Neural cell (in vitro differentiated cells): ENCODE data around the gene CADM1. TPM values are rescaled to one million over a fixed set of nuclear protein-coding genes. Genes with fewer than 3 reads are reported as not detected.

Source experiments
- H2AFZ ChIP-seq: fragments of 200-600, 300-800 bp; sonication (generic), shearing (Covaris generic); 2 replicates; pipeline ENCODE4 v1.6.0; 2014; ENCODE audit warnings: low read depth, mild to moderate bottlenecking, antibody characterized with exemption, low read length, moderate library complexity
- H3F3A ChIP-seq: fragments of 200-600 bp; shearing (Covaris generic); 2 replicates; pipeline ENCODE4 v1.6.1; 2016; ENCODE audit warnings: mild to moderate bottlenecking, moderate library complexity, mixed read lengths, antibody characterized with exemption, low read length; ENCODE audit not compliant: insufficient read depth, poor library complexity, severe bottlenecking
- H3K27ac ChIP-seq: fragments of 200-600, 300-800 bp; sonication (generic), shearing (Covaris generic); 2 replicates; pipeline ENCODE4 v1.5.1; 2014; ENCODE audit warnings: mild to moderate bottlenecking, low read length, moderate library complexity
- H3K27me3 ChIP-seq: fragments of 300-800, 200-600 bp; sonication (generic), shearing (Covaris generic); 2 replicates; pipeline ENCODE4 v1.6.0; 2014; ENCODE audit warnings: mild to moderate bottlenecking, low read depth, low read length, moderate library complexity; ENCODE audit not compliant: insufficient read depth
- H3K36me3 ChIP-seq: fragments of 300-800, 200-600 bp; sonication (generic), shearing (Covaris generic); 2 replicates; pipeline ENCODE4 v1.5.1; 2014; ENCODE audit warnings: mild to moderate bottlenecking, antibody characterized with exemption, low read length, moderate library complexity; ENCODE audit not compliant: insufficient read depth
- H3K4me2 ChIP-seq: fragments of 300-800, 200-600 bp; sonication (generic), shearing (Covaris generic); 2 replicates; pipeline ENCODE4 v1.6.0; 2014; ENCODE audit warnings: mild to moderate bottlenecking, low read length
- H3K4me3 ChIP-seq: fragments of 300-800, 200-600 bp; sonication (generic), shearing (Covaris generic); 2 replicates; pipeline ENCODE4 v1.5.1; 2014; ENCODE audit warnings: mild to moderate bottlenecking, low read length, moderate library complexity
- H3K79me2 ChIP-seq: fragments of 200-600 bp; shearing (Covaris generic); replicated peaks from 2 replicates; pipeline ENCODE4 v1.6.0; 2014; ENCODE audit warnings: mild to moderate bottlenecking, low read length, moderate library complexity; ENCODE audit not compliant: insufficient read depth
- H3K9ac ChIP-seq: fragments of 300-800, 200-600 bp; sonication (generic), shearing (Covaris generic); 2 replicates; pipeline ENCODE4 v1.6.1; 2016; ENCODE audit warnings: mild to moderate bottlenecking, low read length, mixed read lengths
- H3K9me2 ChIP-seq: fragments of 200-600 bp; shearing (Covaris generic); 2 replicates; pipeline ENCODE4 v1.6.1; 2016; ENCODE audit warnings: mild to moderate bottlenecking, low read length, mixed read lengths; ENCODE audit not compliant: insufficient read depth
- H3K9me3 ChIP-seq: fragments of 200-600, 300-800 bp; sonication (generic), shearing (Covaris generic); 2 replicates; pipeline ENCODE4 v1.6.1; 2016; ENCODE audit warnings: mild to moderate bottlenecking, mixed run types, low read length, moderate library complexity, mixed read lengths
- H4K20me1 ChIP-seq: fragments of 200-600 bp; shearing (Covaris generic); 2 replicates; pipeline ENCODE4 v1.6.1; 2016; ENCODE audit warnings: mild to moderate bottlenecking, mixed run types; ENCODE audit not compliant: insufficient read depth
- CTCF ChIP-seq: fragments of 450-650 bp; IDR thresholded peaks from 2 replicates; pipeline ENCODE4 v1.5.1; 2014; ENCODE audit warnings: antibody characterized with exemption, mild to moderate bottlenecking, moderate library complexity; ENCODE audit not compliant: poor library complexity, severe bottlenecking
- EP300 ChIP-seq: fragments of 450-650 bp; conservative IDR thresholded peaks from 2 replicates; pipeline ENCODE4 v1.6.1; 2014; ENCODE audit warnings: antibody characterized with exemption, mild to moderate bottlenecking, moderate library complexity; ENCODE audit not compliant: poor library complexity, severe bottlenecking
- EZH2 ChIP-seq: fragments of 200-600, 300-800 bp; shearing (Covaris generic), sonication (generic); IDR thresholded peaks from 2 replicates; pipeline ENCODE4 v1.6.1; 2014; ENCODE audit warnings: antibody characterized with exemption, low read length, borderline replicate concordance, mild to moderate bottlenecking; ENCODE audit not compliant: insufficient read depth, poor library complexity, severe bottlenecking
- MXI1 ChIP-seq: fragments of 450-650 bp; conservative IDR thresholded peaks from 2 replicates; pipeline ENCODE4 v1.6.1; 2014; ENCODE audit warnings: antibody characterized with exemption, mild to moderate bottlenecking; ENCODE audit not compliant: poor library complexity, severe bottlenecking
- POLR2AphosphoS5 ChIP-seq: IDR thresholded peaks from 2 replicates; pipeline ENCODE4 v1.6.1; 2012
- RAD21 ChIP-seq: fragments of 450-650 bp; conservative IDR thresholded peaks from 2 replicates; pipeline ENCODE4 v1.6.1; 2014; ENCODE audit warnings: antibody characterized with exemption, mild to moderate bottlenecking, moderate library complexity
- REST ChIP-seq: IDR thresholded peaks from 2 replicates; pipeline ENCODE4 v1.6.1; 2012; ENCODE audit warnings: borderline replicate concordance
- SMC3 ChIP-seq: fragments of 450-650 bp; conservative IDR thresholded peaks from 2 replicates; pipeline ENCODE4 v1.6.1; 2014; ENCODE audit warnings: antibody characterized with exemption, mild to moderate bottlenecking, moderate library complexity; ENCODE audit not compliant: poor library complexity
- TAF1 ChIP-seq: IDR thresholded peaks from 2 replicates; pipeline ENCODE4 v1.6.1; 2012; ENCODE audit warnings: low read depth
- polyA plus RNA-seq: library from polyadenylated mRNA; depleted of rRNA; stranded (reverse); fragments of >200 nt; gene quantifications from 2 replicates; pipeline ENCODE4 v1.2.3, GENCODE V29; 2014

CADM1 gene
- polyA plus RNA-seq, 1 donor from 2014 or later, result 92.1 TPM

DNA sequence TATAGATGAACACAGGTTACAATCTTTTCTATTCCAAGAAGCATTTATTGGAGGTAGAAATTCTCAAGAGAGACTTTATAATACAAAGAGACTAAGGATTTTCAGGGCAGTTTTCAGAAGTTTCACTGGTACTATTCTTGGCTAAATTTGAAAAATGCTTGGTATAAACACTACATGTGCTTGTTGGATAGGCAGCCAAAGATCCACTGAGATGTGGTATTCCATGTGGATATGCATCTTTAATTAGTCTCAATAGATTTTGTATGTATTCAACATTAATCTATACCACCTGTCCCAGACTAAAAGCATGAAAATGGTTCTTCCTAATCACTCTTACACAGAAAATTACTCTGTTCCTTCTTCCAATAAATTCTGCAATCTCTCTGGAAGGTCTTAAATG lies 232.6 kb downstream of the CADM1 start:
- Histone ChIP-seq H3K9me3 (no peaks in the 10 kb centered on the region), H3K4me2 (no peak overlapping the region), H3K27me3 (no peaks in the 10 kb centered on the region), H3K4me3 (no peak overlapping the region), H3K9me2 (no peaks in the 10 kb centered on the region), H4K20me1 (no peaks in the 10 kb centered on the region), H3K27ac (no peak overlapping the region), H3F3A (no peaks in the 10 kb centered on the region), H3K9ac (no peak overlapping the region), H3K36me3 (no peaks in the 10 kb centered on the region), H2AFZ (no peak overlapping the region), H3K79me2 (peaks cover 8% of the 10 kb centered on the region)
- TF ChIP-seq CTCF (no peak), SMC3 (no peak), RAD21 (no peak), POLR2AphosphoS5 (no peak), REST (no peak), EZH2 (no peak), TAF1 (no peak), EP300 (no peak)

- Histone ChIP-seq H3K9ac (no peak overlapping the region), H3K27ac (no peak overlapping the region), H3K36me3 (no peaks in the 10 kb centered on the region), H3K9me2 (no peaks in the 10 kb centered on the region), H4K20me1 (no peaks in the 10 kb centered on the region), H3K27me3 (no peaks in the 10 kb centered on the region), H3K79me2 (peaks cover 8% of the 10 kb centered on the region), H2AFZ (no peak overlapping the region), H3K4me3 (peak overlapping the region; percentile 6), H3F3A (no peaks in the 10 kb centered on the region), H3K9me3 (no peaks in the 10 kb centered on the region), H3K4me2 (no peak overlapping the region)
- TF ChIP-seq POLR2AphosphoS5 (no peak), REST (no peak), SMC3 (no peak), CTCF (no peak), EP300 (no peak), MXI1 (no peak), EZH2 (no peak), TAF1 (no peak), RAD21 (no peak)
Measured at GRCh38 chr11:115269191-115269950, 234.8 kb downstream of the CADM1 start.
